NCI-H748 treated with DMSO at 0.1 percent for 48 hours (cell line): ENCODE data around the gene KRTAP3-2.
"Not testable (repeated sequence)": the region's sequence is repeated elsewhere in the genome, so short reads cannot be mapped to it uniquely, and the experiment has no call there.

Experiments
- DNase-seq: peaks from one replicate; lab custom pipeline; 2025; lab: John Stamatoyannopoulos, UW

Gene KRTAP3-2

GRCh38 chr17:40999563-40999962, at the start of gene KRTAP3-2:
KRTAP3-2 (minus strand) TSS chr17:40999906; CDS start chr17:40999853, 53 bp downstream.
- DNase-seq, result not testable (repeated sequence)

DNA sequence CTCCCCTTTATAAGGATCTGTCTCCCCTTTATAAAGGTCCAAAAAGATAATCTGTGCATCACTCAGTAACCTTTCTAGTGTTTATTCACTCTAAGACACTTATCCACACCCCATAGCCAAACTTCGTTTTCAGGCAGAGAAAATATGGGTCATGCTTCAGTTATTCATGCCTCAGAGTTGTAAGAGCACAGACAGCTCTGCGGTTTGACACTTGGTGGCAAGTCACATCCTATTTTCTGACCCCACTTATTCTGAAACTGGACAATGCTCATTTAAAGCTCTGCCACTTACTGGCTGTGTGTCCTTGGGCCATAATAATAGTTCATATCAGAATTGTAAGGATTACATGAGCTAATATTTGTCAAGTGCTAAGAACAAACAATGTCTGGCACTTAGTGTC, 49.4 kb upstream of the KRTAP3-2 start:
- no peak for DNase-seq

DNA sequence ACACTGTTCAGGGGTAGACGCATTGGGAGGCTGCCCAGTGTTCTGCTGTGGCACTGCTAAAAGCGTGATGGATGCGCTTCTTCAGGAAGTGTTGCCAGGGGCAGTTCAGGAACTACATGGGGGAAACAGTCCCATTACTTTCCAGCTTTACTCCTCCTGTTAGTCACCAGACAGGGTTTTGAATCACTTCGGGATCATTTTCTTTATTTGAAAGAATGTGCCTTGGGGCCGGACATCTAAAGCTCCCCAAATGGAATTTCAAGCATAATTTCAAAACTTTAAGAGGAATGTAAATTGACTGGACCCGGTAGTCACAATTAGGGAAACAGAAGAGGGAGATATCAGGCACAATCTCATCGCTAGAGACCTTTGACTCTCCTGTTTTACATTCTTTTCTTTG, 48.7 kb upstream of the KRTAP3-2 start:
- DNase-seq, result no peak

GRCh38 chr17:41046735-41047465, 47.2 kb upstream of the KRTAP3-2 start, which contains the start of gene KRTAP2-1:
KRTAP2-1 (minus strand) TSS chr17:41047316; CDS start chr17:41047267, 49 bp downstream.
- not testable (repeated sequence) for DNase-seq

DNA sequence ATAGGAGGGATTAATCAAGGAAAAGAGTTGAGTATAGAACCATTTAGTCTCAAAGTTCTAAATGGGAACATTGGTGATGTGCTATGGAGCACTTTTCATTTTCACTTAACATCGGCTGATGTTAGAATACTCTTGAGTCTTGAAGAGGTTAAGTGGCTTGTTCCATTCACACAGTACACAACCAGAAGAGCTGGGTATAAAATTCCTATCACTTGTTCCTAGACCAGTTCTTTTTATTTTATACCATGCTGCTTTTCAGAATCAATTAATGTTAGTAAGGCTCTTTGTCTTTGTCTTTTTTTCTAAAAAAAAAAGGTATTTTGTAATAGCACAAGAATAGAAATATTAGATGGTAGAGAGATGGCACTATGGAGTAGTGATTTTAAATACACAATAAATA, 43.2 kb upstream of the KRTAP3-2 start:
- no peak for DNase-seq

DNA sequence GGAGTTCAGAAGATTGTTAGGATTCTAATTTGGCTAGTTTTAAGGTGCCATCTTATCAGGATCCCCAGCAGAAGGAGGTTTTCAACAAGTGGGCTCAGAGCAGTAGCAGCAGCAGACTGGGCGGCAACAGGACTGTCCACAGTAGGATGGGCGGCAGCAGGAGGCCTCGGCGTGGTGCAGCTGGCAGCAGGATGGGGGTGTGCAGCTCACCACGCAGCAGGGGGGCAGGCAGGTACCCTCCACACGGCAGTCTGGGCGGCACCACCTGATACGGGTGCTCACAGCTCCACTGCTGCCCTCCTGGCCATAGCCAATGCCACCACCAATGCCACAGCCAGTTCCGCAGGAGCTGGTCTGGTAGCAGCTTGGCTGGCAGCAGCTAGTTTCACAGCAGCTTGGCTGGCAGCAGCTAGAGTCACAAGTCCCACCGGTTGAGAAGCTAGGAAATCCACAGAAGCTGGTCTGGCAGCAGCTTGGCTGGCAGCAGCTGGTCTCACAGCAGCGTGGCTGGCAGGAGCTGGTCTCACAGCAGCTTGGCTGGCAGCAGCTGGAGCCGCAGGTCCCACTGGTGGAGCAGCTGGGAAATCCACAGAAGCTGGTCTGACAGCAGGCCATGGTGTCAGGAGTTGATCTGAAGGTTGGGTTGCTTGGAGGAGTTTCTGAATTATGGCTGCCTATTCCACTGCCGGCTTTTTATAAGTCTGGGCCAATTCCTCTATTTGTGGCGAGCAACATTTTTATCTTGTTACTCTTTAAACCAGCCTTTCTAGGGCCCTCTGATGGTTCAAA, 41.3 kb upstream of the KRTAP3-2 start, which contains the start of gene KRTAP1-1:
KRTAP1-1 (minus strand) TSS at position 668 of the 789 bp plus-strand sequence; CDS start at position 615, 53 bp downstream.
- DNase-seq, result not testable (repeated sequence)

- DNase-seq, result no peak
These were observed 38.2 kb upstream of the KRTAP3-2 start for GRCh38 chr17:41037853-41038350.

DNA sequence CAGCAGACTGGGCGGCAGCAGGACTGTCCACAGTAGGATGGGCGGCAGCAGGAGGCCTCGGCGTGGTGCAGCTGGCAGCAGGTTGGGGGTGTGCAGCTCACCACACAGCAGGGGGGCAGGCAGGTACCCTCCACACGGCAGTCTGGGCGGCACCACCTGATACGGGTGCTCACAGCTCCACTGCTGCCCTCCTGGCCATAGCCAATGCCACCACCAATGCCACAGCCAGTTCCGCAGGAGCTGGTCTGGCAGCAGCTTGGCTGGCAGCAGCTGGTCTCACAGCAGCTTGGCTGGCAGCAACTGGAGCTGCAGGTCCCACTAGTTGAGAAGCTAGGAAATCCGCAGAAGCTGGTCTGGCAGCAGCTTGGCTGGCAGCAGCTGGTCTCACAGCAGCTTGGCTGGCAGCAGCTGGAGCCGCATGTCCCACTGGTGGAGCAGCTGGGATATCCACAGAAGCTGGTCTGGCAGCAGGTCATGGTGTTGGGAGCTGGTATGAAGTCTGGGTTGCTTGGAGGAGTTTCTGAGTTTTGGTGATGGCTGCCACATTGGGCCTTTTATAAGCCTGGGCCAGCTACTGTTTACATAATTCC, 34.7 kb upstream of the KRTAP3-2 start, which contains the start of gene KRTAP1-3:
KRTAP1-3 (minus strand) TSS at position 529 of the 590 bp plus-strand sequence; CDS start at position 476, 53 bp downstream.
- not testable (repeated sequence) for DNase-seq

DNA sequence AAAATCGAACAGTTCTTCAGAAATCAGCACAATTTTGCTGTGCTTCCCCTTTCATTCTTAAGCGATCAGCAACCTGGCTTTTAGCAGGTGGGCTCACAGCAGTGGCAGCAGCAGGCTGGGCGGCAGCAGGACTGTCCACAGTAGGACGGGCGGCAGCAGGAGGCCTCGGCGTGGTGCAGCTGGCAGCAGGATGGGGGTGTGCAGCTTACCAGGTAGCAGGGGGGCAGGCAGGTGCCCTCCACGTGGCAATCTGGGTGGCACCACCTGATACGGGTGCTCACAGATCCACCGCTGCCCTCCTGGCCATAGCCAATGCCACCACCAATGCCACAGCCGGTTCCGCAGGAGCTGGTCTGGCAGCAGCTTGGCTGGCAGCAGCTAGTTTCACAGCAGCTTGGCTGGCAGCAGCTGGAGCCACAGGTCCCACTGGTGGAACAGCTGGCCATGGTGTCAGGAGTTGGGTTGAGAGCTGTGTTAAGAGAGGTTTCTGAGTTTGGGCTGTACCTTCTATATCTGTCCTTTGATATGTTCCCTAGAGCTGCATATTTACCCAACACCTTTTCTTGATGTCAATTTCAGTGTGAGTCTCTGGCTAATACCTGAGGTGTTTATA, 30.0 kb upstream of the KRTAP3-2 start, which contains the start of gene KRTAP1-4:
KRTAP1-4 (minus strand) TSS at position 563 of the 613 bp plus-strand sequence; CDS start at position 446, 117 bp downstream.
- DNase-seq, result no peak

GRCh38 chr17:41026715-41027471, 27.2 kb upstream of the KRTAP3-2 start, which contains the start of gene KRTAP1-5:
KRTAP1-5 (minus strand) TSS chr17:41027208; CDS start chr17:41027155, 53 bp downstream.
- DNase-seq, result no peak

GRCh38 chr17:41024697-41025096, 25.0 kb upstream of the KRTAP3-2 start:
- no peak for DNase-seq

GRCh38 chr17:41020336-41020735, 20.6 kb upstream of the KRTAP3-2 start:
- peak; percentile 44 for DNase-seq

- DNase-seq, result no peak
These were observed 19.7 kb upstream of the KRTAP3-2 start for GRCh38 chr17:41019415-41019814.

DNA sequence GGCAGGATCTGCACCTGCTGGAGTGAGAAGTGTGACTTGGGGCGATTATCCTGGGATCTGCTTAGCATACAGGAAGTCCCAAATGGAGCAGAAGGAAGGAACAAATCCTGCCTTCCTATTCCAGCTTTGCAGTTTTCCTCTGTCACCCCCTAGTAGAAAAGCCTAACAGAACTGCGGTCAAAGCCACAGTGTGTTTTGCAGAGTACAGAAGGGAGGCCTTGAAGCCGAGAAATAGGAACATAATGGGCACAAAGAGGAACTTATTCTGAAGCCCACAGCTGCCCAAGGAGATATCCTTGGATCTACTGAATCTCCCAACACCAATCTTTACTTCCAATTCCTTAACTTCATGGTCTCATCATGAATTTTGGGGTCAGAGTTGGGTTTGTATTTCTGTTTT, 18.8 kb upstream of the KRTAP3-2 start:
- DNase-seq, result no peak

DNA sequence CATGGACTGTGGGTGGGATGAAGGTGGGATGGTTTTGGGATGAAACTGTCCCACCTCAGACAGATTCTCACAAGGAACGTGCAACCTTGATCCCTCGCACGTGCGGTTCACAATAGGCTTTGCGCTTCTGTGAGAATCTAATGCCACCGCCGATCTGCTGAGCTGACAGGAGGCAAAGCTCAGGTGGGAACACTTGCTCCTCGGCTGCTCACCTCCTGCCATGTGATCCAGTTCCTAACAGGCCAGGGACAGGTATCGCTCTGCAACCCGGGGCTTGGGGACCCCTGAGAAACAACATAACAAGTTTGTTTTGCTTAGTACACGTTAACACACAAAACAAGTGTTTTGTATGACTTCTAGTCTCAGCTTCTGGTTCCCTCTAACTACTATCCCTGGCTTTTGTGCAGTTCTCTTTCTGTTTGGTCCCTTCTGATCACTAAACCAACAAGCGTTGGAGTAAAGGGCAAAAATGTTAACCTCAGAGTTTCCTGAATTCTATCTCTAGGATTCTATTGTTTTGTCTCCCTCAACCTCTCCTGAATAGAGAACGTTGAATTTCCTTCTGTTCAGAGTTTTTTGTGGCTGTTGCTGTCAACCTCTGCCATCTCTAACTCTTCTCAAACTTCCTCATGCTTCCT, 17.0 kb upstream of the KRTAP3-2 start:
- no peak for DNase-seq

GRCh38 chr17:41015454-41015853, 15.7 kb upstream of the KRTAP3-2 start:
- no peak for DNase-seq

DNA sequence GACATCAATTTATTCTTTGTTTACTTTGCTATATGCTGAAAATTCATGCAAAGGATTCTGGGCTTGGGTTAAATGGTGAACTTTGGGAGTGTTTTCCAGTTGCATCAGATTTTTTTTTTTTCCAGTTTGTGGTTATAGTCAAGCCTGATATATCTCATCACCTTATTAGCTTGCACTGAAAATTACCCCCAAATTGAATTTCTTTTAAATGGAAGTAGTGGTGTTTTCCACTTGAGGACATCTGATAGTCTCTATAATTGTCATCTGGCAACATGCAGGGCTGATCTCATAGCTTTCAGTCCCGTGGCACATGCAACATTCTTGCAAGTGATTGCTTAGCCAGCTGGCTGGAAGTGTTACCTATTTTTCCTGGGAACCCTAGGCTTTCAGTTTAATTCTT, 13.9 kb upstream of the KRTAP3-2 start:
- no peak for DNase-seq

DNA sequence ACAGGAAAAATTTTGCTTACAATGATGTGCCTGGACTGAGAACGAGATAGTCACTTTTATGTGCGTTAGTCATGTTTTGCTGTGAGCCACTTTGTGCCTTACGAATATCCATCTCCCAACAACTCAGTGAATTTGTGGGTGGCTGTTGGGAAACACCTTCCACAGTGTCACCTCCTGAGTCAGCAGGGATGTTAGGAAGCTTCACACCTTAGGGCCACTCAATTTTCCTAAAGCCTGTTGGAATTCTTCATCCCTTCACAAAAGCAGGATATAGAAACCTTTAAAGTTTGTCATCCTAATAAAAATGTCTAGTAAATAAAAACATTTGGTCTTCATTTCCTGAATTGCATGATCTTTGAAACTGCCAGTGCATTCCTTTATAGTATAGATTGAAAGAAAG, 13.5 kb upstream of the KRTAP3-2 start:
- DNase-seq, result no peak

DNA sequence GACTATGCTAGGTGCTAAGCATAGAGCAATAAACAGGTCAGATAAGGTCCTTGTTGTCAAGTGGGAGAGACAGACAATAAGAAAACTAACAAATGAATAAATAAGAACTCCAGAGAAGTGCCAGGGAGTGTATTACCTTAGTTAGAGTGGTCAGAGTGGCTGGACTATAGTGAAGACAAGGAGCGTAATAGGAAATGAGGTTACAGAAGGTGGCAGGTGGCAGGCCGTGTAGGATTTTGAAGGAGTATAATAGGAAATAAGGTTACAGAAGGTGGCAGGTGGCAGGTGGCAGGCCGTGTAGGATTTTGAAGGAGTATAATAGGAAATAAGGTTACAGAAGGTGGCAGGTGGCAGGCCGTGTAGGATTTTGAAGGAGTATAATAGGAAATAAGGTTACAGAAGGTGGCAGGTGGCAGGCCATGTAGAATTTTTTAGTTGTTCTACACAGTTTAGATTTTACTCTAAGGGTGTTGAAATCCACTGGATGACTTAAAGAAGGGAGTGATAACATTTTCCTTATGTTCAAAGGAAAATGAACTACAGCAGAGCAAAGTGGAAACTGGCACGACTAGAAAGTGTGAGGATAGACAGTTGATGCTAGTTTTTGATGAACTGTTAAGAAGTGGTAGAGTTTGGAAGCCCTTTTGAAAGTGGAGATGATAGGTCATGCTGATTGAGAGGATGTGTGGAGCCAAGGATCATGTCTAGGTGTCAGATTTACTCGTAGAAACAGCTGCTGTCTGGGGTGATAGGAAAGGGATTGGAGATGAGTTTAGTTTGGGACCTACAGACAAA, 12.8 kb upstream of the KRTAP3-2 start:
- DNase-seq, result no peak
